ENCODE measurements around the gene FCHSD2. TPM values are rescaled to one million over a fixed set of nuclear protein-coding genes. Genes with fewer than 3 reads are reported as not detected.
"Not testable (repeated sequence)": the region's sequence is repeated elsewhere in the genome, so short reads cannot be mapped to it uniquely, and the experiment has no call there.

Gene FCHSD2
- total RNA-seq, 1 experiment from 2014 or later, result 7.1 TPM

- peak overlapping the region; percentile 79 for H3K4me3 ChIP-seq (ENCODE audit: low read length)
- no peak overlapping the region for H2AFZ ChIP-seq (ENCODE audit: low read length)
- no peak overlapping the region for H3K27ac ChIP-seq (ENCODE audit: low read length)
- no peaks in the 10 kb centered on the region for H3K9me3 ChIP-seq (ENCODE audit: low read length)
- H3K36me3 ChIP-seq (ENCODE audit: low read depth, low read length), result peaks cover 7% of the 10 kb centered on the region; the same call in 1 of the 2 replicates
- H4K20me1 ChIP-seq (ENCODE audit: low read length), result 0 out of 2 replicates have a peak, but pooled peaks cover 7% of the 10 kb centered on the region
- ChIA-PET CTCF (interaction anchor here (0.6 to 1.0 kb wide), 2 partner anchors 9 to 87 kb away, joined by 4 to 6 read pairs; no protein-coding TSS in a partner anchor), POLR2A (ENCODE audit: unreplicated experiment) (no interaction called here)
- H3K79me2 ChIP-seq (ENCODE audit: low read length), result peaks cover 31% of the 10 kb centered on the region
- no peaks in the 10 kb centered on the region for H3F3A ChIP-seq (ENCODE audit: low read length, unreplicated experiment)
- peak; percentile 1 for ATAC-seq
- H3K4me2 ChIP-seq (ENCODE audit: low read length), result peak overlapping the region; percentile 96
- H3K27me3 ChIP-seq (ENCODE audit: low read length), result no peaks in the 10 kb centered on the region
- peak overlapping the region; percentile 97 for H3K9ac ChIP-seq (ENCODE audit: low read length)
- H3K4me1 ChIP-seq (ENCODE audit: insufficient read depth, low read length), result peaks cover 32% of the 10 kb centered on the region
- peak; percentile 48 for DNase-seq
- H3K9me2 ChIP-seq (replicated peaks; ENCODE audit: low read length), result no peaks in the 10 kb centered on the region
- intact Hi-C loops (cut with micrococcal nuclease), result loop anchor here (5.0 kb wide), 1 partner anchor 85 kb away; no protein-coding TSS in a partner anchor
- no TSS peak for BruUV-seq (replicated peaks)
- TF ChIP-seq EZH2 (IDR thresholded peaks at IDR 0.05; ENCODE audit: low read length, unreplicated experiment), result no peak
- TF ChIP-seq CTCF (conservative IDR thresholded peaks at IDR 0.05; ENCODE audit: low read depth, low read length), result no peak
- no peak for TF ChIP-seq EZH2phosphoT487 (IDR thresholded peaks at IDR 0.05; ENCODE audit: borderline replicate concordance, low read length)
These were observed 329.5 kb downstream of the FCHSD2 start for GRCh38 chr11:72812604-72812966.

GRCh38 chr11:72811686-72812085 lies 330.4 kb downstream of the FCHSD2 start:
- H3K27ac ChIP-seq (ENCODE audit: low read length); H3K36me3 ChIP-seq (ENCODE audit: low read depth, low read length); H3K9ac ChIP-seq (ENCODE audit: low read length); H4K20me1 ChIP-seq (ENCODE audit: low read length); CTCF ChIA-PET; H3K9me3 ChIP-seq (ENCODE audit: low read length); H3F3A ChIP-seq (ENCODE audit: low read length, unreplicated experiment); POLR2A ChIA-PET (ENCODE audit: unreplicated experiment); DNase-seq; H2AFZ ChIP-seq (ENCODE audit: low read length); H3K27me3 ChIP-seq (ENCODE audit: low read length); ATAC-seq; BruUV-seq (replicated peaks); H3K9me2 ChIP-seq (replicated peaks; ENCODE audit: low read length): not testable (repeated sequence)
- H3K4me1 ChIP-seq (ENCODE audit: insufficient read depth, low read length), result peaks cover 32% of the 10 kb centered on the region
- peak overlapping the region; percentile 96 for H3K4me2 ChIP-seq (ENCODE audit: low read length)
- peaks cover 31% of the 10 kb centered on the region for H3K79me2 ChIP-seq (ENCODE audit: low read length)
- intact Hi-C loops (cut with micrococcal nuclease), result loop anchor here (5.0 kb wide), 1 partner anchor 84 kb away; no protein-coding TSS in a partner anchor
- peak overlapping the region; percentile 79 for H3K4me3 ChIP-seq (ENCODE audit: low read length)

GRCh38 chr11:72808331-72808798 lies 333.8 kb downstream of the FCHSD2 start:
- peaks cover 7% of the 10 kb centered on the region; the same call in 1 of the 2 replicates for H3K36me3 ChIP-seq (ENCODE audit: low read depth, low read length)
- no peak overlapping the region for H3K27ac ChIP-seq (ENCODE audit: low read length)
- H3K79me2 ChIP-seq (ENCODE audit: low read length), result peaks cover 26% of the 10 kb centered on the region
- ChIA-PET CTCF (no interaction called here), POLR2A (ENCODE audit: unreplicated experiment) (no interaction called here)
- H3K4me3 ChIP-seq (ENCODE audit: low read length), result no peak overlapping the region
- no peaks in the 10 kb centered on the region for H3K27me3 ChIP-seq (ENCODE audit: low read length)
- H3K4me2 ChIP-seq (ENCODE audit: low read length), result no peak overlapping the region
- H4K20me1 ChIP-seq (ENCODE audit: low read length), result 0 out of 2 replicates have a peak, but pooled peaks cover 7% of the 10 kb centered on the region
- intact Hi-C loops (cut with micrococcal nuclease), result no loop called here
- H2AFZ ChIP-seq (ENCODE audit: low read length), result no peak overlapping the region
- H3K9me2 ChIP-seq (replicated peaks; ENCODE audit: low read length), result no peaks in the 10 kb centered on the region
- no peaks in the 10 kb centered on the region for H3K9me3 ChIP-seq (ENCODE audit: low read length)
- H3K4me1 ChIP-seq (ENCODE audit: insufficient read depth, low read length), result peaks cover 16% of the 10 kb centered on the region
- BruUV-seq (replicated peaks), result no TSS peak
- no peak for ATAC-seq
- TF ChIP-seq EZH2phosphoT487 (IDR thresholded peaks at IDR 0.05; ENCODE audit: borderline replicate concordance, low read length) (no peak), EZH2 (IDR thresholded peaks at IDR 0.05; ENCODE audit: low read length, unreplicated experiment) (no peak), CTCF (conservative IDR thresholded peaks at IDR 0.05; ENCODE audit: low read depth, low read length) (no peak)
- no peak for DNase-seq
- H3F3A ChIP-seq (ENCODE audit: low read length, unreplicated experiment), result no peaks in the 10 kb centered on the region
- no peak overlapping the region for H3K9ac ChIP-seq (ENCODE audit: low read length)
